K562 (cell line): ENCODE results near the gene INSL3. TPM values are rescaled to one million over a fixed set of nuclear protein-coding genes. Genes with fewer than 3 reads are reported as not detected.

Source experiments
- AFF4 ChIP-seq: sonication (generic); formaldehyde crosslinking; IDR thresholded peaks from 2 replicates; pipeline ENCODE4 v1.8.0; 2023; ENCODE audit warnings: mild to moderate bottlenecking, missing genetic modification reagents
- ATF3 ChIP-seq, 2 experiments: fragments of 450-650 bp in 1 of 2; sonication (generic) in 1 of 2; formaldehyde crosslinking in 1 of 2; IDR thresholded peaks in 1 of 2; conservative IDR thresholded peaks in 1 of 2; 2 replicates each; pipeline versions ENCODE4 v1.6.1 to v1.8.1; 2016 to 2023; ENCODE audit warnings: mild to moderate bottlenecking in 2 of 2, moderate library complexity in 2 of 2, inconsistent platforms in 1 of 2, missing genetic modification reagents in 1 of 2
- BRD4 ChIP-seq: fragments of 200-600 bp; sonication (generic); IDR thresholded peaks from 2 replicates; pipeline ENCODE4 v1.6.1; 2017; ENCODE audit warnings: inconsistent platforms
- CBFA2T3 ChIP-seq: fragments of 450-650 bp; IDR thresholded peaks from 2 replicates; pipeline ENCODE4 v1.6.1; 2017
- CREM ChIP-seq: IDR thresholded peaks from 2 replicates; pipeline ENCODE4 v1.6.1; 2014; ENCODE audit warnings: antibody characterized with exemption, low read depth
- ERF ChIP-seq: fragments of 450-650 bp; formaldehyde crosslinking; IDR thresholded peaks from 2 replicates; pipeline ENCODE4 v1.4.0; 2020; ENCODE audit warnings: mild to moderate bottlenecking, mixed read lengths
- FOXA3 ChIP-seq, 2 experiments: fragments of 450-650 bp in 1 of 2; sonication (generic) in 1 of 2; formaldehyde crosslinking; IDR thresholded peaks in 1 of 2; conservative IDR thresholded peaks in 1 of 2; 2 replicates each; pipeline versions ENCODE4 v1.4.0 to v1.8.0; 2020 to 2022; ENCODE audit warnings: mild to moderate bottlenecking in 2 of 2, missing genetic modification reagents in 1 of 2
- HSF4 ChIP-seq: fragments of 250-450 bp; sonication (Bioruptor Pico); IDR thresholded peaks from 2 replicates; pipeline ENCODE4 v2.1.2; 2022; ENCODE audit warnings: mild to moderate bottlenecking, moderate library complexity, borderline replicate concordance
- IFI16 ChIP-seq: fragments of 250-450 bp; sonication (Bioruptor Pico); IDR thresholded peaks from 2 replicates; pipeline ENCODE4 v2.1.2; 2022; ENCODE audit warnings: mild to moderate bottlenecking, inconsistent platforms
- LEF1 ChIP-seq: fragments of 450-650 bp; IDR thresholded peaks from 2 replicates; pipeline ENCODE4 v1.6.1; 2016; ENCODE audit warnings: mild to moderate bottlenecking
- NKRF ChIP-seq: fragments of 450-650 bp; IDR thresholded peaks from 2 replicates; pipeline ENCODE4 v1.6.1; 2016; ENCODE audit warnings: borderline replicate concordance
- RNF219 ChIP-seq: fragments of 250-450 bp; sonication (Bioruptor Pico); IDR thresholded peaks from 2 replicates; pipeline ENCODE4 v1.5.0; 2022; ENCODE audit warnings: mild to moderate bottlenecking
- SMARCA4 ChIP-seq: fragments of 450-650 bp; IDR thresholded peaks from 2 replicates; pipeline ENCODE4 v1.6.1; 2016
- THRAP3 ChIP-seq: fragments of 450-650 bp; IDR thresholded peaks from 2 replicates; pipeline ENCODE4 v1.6.1; 2016; ENCODE audit warnings: mild to moderate bottlenecking, inconsistent platforms, borderline replicate concordance
- ZNF655 ChIP-seq: fragments of 250-450 bp; sonication (Bioruptor Pico); IDR thresholded peaks from 2 replicates; pipeline ENCODE4 v1.5.0; 2021
- polyA plus RNA-seq, 8 experiments: library from polyadenylated mRNA; depleted of rRNA in 4 of 8; stranded (reverse) in 5 of 8; unstranded in 3 of 8; fragments of >200 nt; fragmentation: Nextera tagmentation in 2 of 8; fragmentation: Illumina TruSeq in 1 of 8; extraction: Ambion mirVana in 2 of 8; extraction: Trizol in 1 of 8; gene quantifications; 2 replicates each; pipeline versions ENCODE4 v1.2.1 to v1.2.3, GENCODE V29; 2011 to 2014; ENCODE audit warnings: inconsistent platforms in 1 of 8, missing spikeins in 1 of 8
- total RNA-seq, 7 experiments: library from RNA; depleted of rRNA in 6 of 7; stranded (reverse); fragments of >200 nt in 6 of 7; fragmentation: Illumina TruSeq in 2 of 7; extraction: Trizol in 2 of 7; gene quantifications; 2 replicates each; pipeline versions ENCODE4 v1.2.1 to v1.2.3, GENCODE V29; 2011 to 2021; ENCODE audit warnings: low replicate concordance in 1 of 7

The INSL3 gene
- total and polyA plus RNA-seq, 9 of the 15 experiments (the other 6 are each of a cell fraction or from before 2014, with no cell fraction given): not detected

- no peak for TF ChIP-seq ATF3 (IDR thresholded peaks at IDR 0.05)
- 0 out of 2 replicates have a peak, but pooled peaks have one; percentile 9 for TF ChIP-seq ATF3 (CRISPR knock-in tag; conservative IDR thresholded peaks at IDR 0.05)
- TF ChIP-seq IFI16 (CRISPR knock-in tag): no peak
- TF ChIP-seq ERF (CRISPR knock-in tag): no peak
- TF ChIP-seq AFF4 (CRISPR knock-in tag): 0 out of 2 replicates have a peak, but pooled peaks have one; percentile 4
- no peak for TF ChIP-seq LEF1
- no peak for TF ChIP-seq RNF219 (CRISPR knock-in tag)
- no peak for TF ChIP-seq SMARCA4
- TF ChIP-seq CBFA2T3: no peak
- no peak for TF ChIP-seq HSF4
- TF ChIP-seq CREM: no peak
- TF ChIP-seq ZNF655: no peak
- TF ChIP-seq NKRF: no peak
- TF ChIP-seq THRAP3: no peak
- TF ChIP-seq BRD4: no peak
- TF ChIP-seq FOXA3 (CRISPR knock-in tag; conservative IDR thresholded peaks at IDR 0.05 in 1 of 2, IDR thresholded peaks at IDR 0.05 in 1 of 2): no peak
Measured at GRCh38 chr19:17863520-17864182, 42.3 kb upstream of the INSL3 start (continued).
